CD14-positive monocyte (primary cell): ENCODE measurements around the gene ATP13A5. TPM values are rescaled to one million over a fixed set of nuclear protein-coding genes. Genes with fewer than 3 reads are reported as not detected.

Source experiments
- DNase-seq, 3 donors: peaks; one replicate each; pipeline ENCODE4 v3.0.0-alpha.2; 2011 to 2022
- H2AFZ ChIP-seq: 2 replicates; pipeline ENCODE4 v1.6.0; 2012; ENCODE audit warnings: mild to moderate bottlenecking, low read depth, low read length, inconsistent platforms; ENCODE audit not compliant: insufficient read depth, poor library complexity, severe bottlenecking
- H3K27ac ChIP-seq, 2 donors: 1 replicate in 1 of 2; 2 replicates in 1 of 2; pipeline ENCODE4 v1.5.1; 2012 to 2013; ENCODE audit warnings: low read length in 2 of 2, control low read depth in 1 of 2, inconsistent platforms in 1 of 2, low read depth in 1 of 2, mild to moderate bottlenecking in 1 of 2
- H3K27me3 ChIP-seq, 2 donors: one replicate each; pipeline versions ENCODE4 v1.6.0 to v1.6.1; 2011 to 2013; ENCODE audit warnings: low read length in 2 of 2; ENCODE audit not compliant: control insufficient read depth in 2 of 2, insufficient read depth in 2 of 2
- H3K36me3 ChIP-seq, 2 donors: replicated peaks in 1 of 2; 1 replicate in 1 of 2; 2 replicates in 1 of 2; pipeline versions ENCODE4 v1.5.1 to v1.6.1; 2012 to 2013; ENCODE audit warnings: low read length in 2 of 2, control low read depth in 1 of 2, inconsistent platforms in 1 of 2, mild to moderate bottlenecking in 1 of 2; ENCODE audit not compliant: insufficient read depth in 2 of 2, control insufficient read depth in 1 of 2
- H3K4me1 ChIP-seq, 2 donors: 1 replicate in 1 of 2; 2 replicates in 1 of 2; pipeline versions ENCODE4 v1.5.1 to v1.6.1; 2012 to 2013; ENCODE audit warnings: low read length in 2 of 2, control low read depth in 1 of 2, inconsistent platforms in 1 of 2, mild to moderate bottlenecking in 1 of 2, moderate library complexity in 1 of 2; ENCODE audit not compliant: insufficient read depth in 2 of 2, control insufficient read depth in 1 of 2
- H3K4me2 ChIP-seq: replicated peaks from 2 replicates; pipeline ENCODE3; 2012; ENCODE audit warnings: low read length, moderate library complexity, mild to moderate bottlenecking; ENCODE audit not compliant: poor library complexity, severe bottlenecking; ENCODE audit errors: extremely low read depth
- H3K4me3 ChIP-seq, 3 experiments: fragments of 200-600 bp in 1 of 3; sonication (generic) in 1 of 3; replicated peaks in 1 of 3; 1 replicate in 2 of 3; 2 replicates in 1 of 3; pipeline ENCODE4 v1.5.1; 2011 to 2013; ENCODE audit warnings: low read length in 3 of 3, mild to moderate bottlenecking in 3 of 3, control low read depth in 2 of 3, low read depth in 2 of 3, inconsistent platforms in 1 of 3, moderate library complexity in 1 of 3
- H3K79me2 ChIP-seq: 2 replicates; pipeline ENCODE4 v1.6.0; 2012; ENCODE audit warnings: mild to moderate bottlenecking, control low read depth, inconsistent platforms, low read length, moderate library complexity; ENCODE audit not compliant: insufficient read depth
- H3K9ac ChIP-seq: 2 replicates; pipeline ENCODE4 v1.6.0; 2017; ENCODE audit warnings: low read length, mild to moderate bottlenecking; ENCODE audit not compliant: insufficient read depth, poor library complexity, severe bottlenecking
- H3K9me3 ChIP-seq, 2 donors: replicated peaks in 1 of 2; 1 replicate in 1 of 2; 2 replicates in 1 of 2; pipeline versions ENCODE4 v1.5.1 to v1.6.1; 2012 to 2013; ENCODE audit warnings: low read length in 2 of 2, control low read depth in 1 of 2; ENCODE audit not compliant: control insufficient read depth in 1 of 2, insufficient read depth in 1 of 2
- H4K20me1 ChIP-seq: 2 replicates; pipeline ENCODE4 v1.6.0; 2012; ENCODE audit warnings: mild to moderate bottlenecking, low read length, control low read depth, moderate library complexity; ENCODE audit not compliant: insufficient read depth
- H3K27ac Mint-ChIP-seq, 7 donors: one replicate each; pipeline ENCODE4 v1.8.0; 2020; ENCODE audit warnings: mild to moderate bottlenecking in 7 of 7, mixed read lengths in 7 of 7, moderate library complexity in 6 of 7, inconsistent platforms in 2 of 7
- H3K27me3 Mint-ChIP-seq, 3 donors: one replicate each; pipeline ENCODE4 v1.8.0; 2021 to 2022; ENCODE audit warnings: low read depth in 3 of 3, mild to moderate bottlenecking in 3 of 3, mixed read lengths in 3 of 3, moderate library complexity in 3 of 3, inconsistent platforms in 1 of 3
- H3K36me3 Mint-ChIP-seq, 2 donors: one replicate each; pipeline ENCODE4 v1.8.0; 2020; ENCODE audit warnings: mixed read lengths in 2 of 2, inconsistent platforms in 1 of 2, mild to moderate bottlenecking in 1 of 2
- H3K4me1 Mint-ChIP-seq: one replicate; pipeline ENCODE4 v1.8.0; 2020; ENCODE audit warnings: mild to moderate bottlenecking, mixed read lengths
- H3K4me3 Mint-ChIP-seq, 2 donors: one replicate each; pipeline ENCODE4 v1.8.0; 2020; ENCODE audit warnings: mild to moderate bottlenecking in 2 of 2, mixed read lengths in 2 of 2, moderate library complexity in 1 of 2
- H3K9me3 Mint-ChIP-seq, 7 donors: one replicate each; pipeline ENCODE4 v1.8.0; 2020 to 2022; ENCODE audit warnings: mixed read lengths in 7 of 7, mild to moderate bottlenecking in 6 of 7, moderate library complexity in 6 of 7, inconsistent platforms in 2 of 7
- CTCF ChIP-seq: fragments of 200-600 bp; IDR thresholded peaks from one replicate; pipeline ENCODE4 v1.8.0; 2022; ENCODE audit warnings: antibody characterized with exemption, mild to moderate bottlenecking
- WGBS: methylation state at CpG from one replicate; pipeline ENCODE4 v1.1.5; 2013; ENCODE audit warnings: missing lambda C conversion rate; ENCODE audit not compliant: insufficient coverage; 5-methylcytosine and 5-hydroxymethylcytosine counted together
- intact Hi-C, 2 donors: fragments of 100-400 bp; cut with micrococcal nuclease; formaldehyde crosslinking; loops; one replicate each; pipeline versions ENCODE4 v1.15.0 to v1.15.1; 2023
- polyA plus RNA-seq, 3 donors: library from polyadenylated mRNA; depleted of rRNA in 1 of 3; unstranded in 2 of 3; stranded (reverse) in 1 of 3; fragments of 300-500 nt in 2 of 3; fragments of >200 nt in 1 of 3; fragmentation: Illumina TruSeq in 2 of 3; gene quantifications; 1 replicate in 2 of 3; 2 replicates in 1 of 3; pipeline ENCODE4 v1.2.3, GENCODE V29; 2012 to 2021

ATP13A5 gene
- polyA plus RNA-seq, 3 donors: not detected

- H3K27ac Mint-ChIP-seq: no peak overlapping the region
- no peaks in the 10 kb centered on the region for H3K4me1 Mint-ChIP-seq
- intact Hi-C loops: no loop called here
Observed at GRCh38 chr3:193271101-193271840, 107.3 kb downstream of the ATP13A5 start.

GRCh38 chr3:193270451-193270850 lies 108.1 kb downstream of the ATP13A5 start:
- no peaks in the 10 kb centered on the region for H4K20me1 ChIP-seq
- no peaks in the 10 kb centered on the region for H3K9me3 ChIP-seq
- no peak overlapping the region for H3K4me3 Mint-ChIP-seq
- H3K4me2 ChIP-seq: no peak overlapping the region
- H3K27me3 Mint-ChIP-seq: no peaks in the 10 kb centered on the region
- no peaks in the 10 kb centered on the region for H3K27me3 ChIP-seq
- no peak overlapping the region for H3K27ac Mint-ChIP-seq
- no CpG with 5 or more reads among the region's 3 CpGs for WGBS
- H2AFZ ChIP-seq: no peak overlapping the region
- intact Hi-C loops: no loop called here
- no peaks in the 10 kb centered on the region for H3K79me2 ChIP-seq
- no peaks in the 10 kb centered on the region for H3K36me3 Mint-ChIP-seq
- no peak overlapping the region for H3K4me3 ChIP-seq
- no peaks in the 10 kb centered on the region for H3K36me3 ChIP-seq
- TF ChIP-seq CTCF: no peak
- peaks cover 0 to 2% (median 2%) of the 10 kb centered on the region in 7 donors for H3K9me3 Mint-ChIP-seq
- H3K4me1 ChIP-seq: no peaks in the 10 kb centered on the region
- no peak overlapping the region for H3K9ac ChIP-seq
- no peak for DNase-seq
- no peaks in the 10 kb centered on the region for H3K4me1 Mint-ChIP-seq
- no peak overlapping the region for H3K27ac ChIP-seq

More at GRCh38 chr3:193271101-193271840, 107.3 kb downstream of the ATP13A5 start:
- Histone ChIP-seq H3K4me1 (no peaks in the 10 kb centered on the region), H3K9ac (no peak overlapping the region), H4K20me1 (no peaks in the 10 kb centered on the region), H3K4me2 (no peak overlapping the region), H3K36me3 (no peaks in the 10 kb centered on the region), H3K4me3 (no peak overlapping the region), H3K9me3 (no peaks in the 10 kb centered on the region), H2AFZ (no peak overlapping the region), H3K27me3 (no peaks in the 10 kb centered on the region), H3K79me2 (no peaks in the 10 kb centered on the region), H3K27ac (no peak overlapping the region)
- Mint-ChIP-seq H3K9me3 (peaks cover 0 to 2% (median 2%) of the 10 kb centered on the region in 7 donors), H3K4me3 (no peak overlapping the region), H3K36me3 (no peaks in the 10 kb centered on the region), H3K27me3 (no peaks in the 10 kb centered on the region)
- no peak for TF ChIP-seq CTCF
- DNase-seq: no peak
- no CpG with 5 or more reads among the region's 3 CpGs for WGBS
